ENCODE results near the gene CDH24. TPM values are rescaled to one million over a fixed set of nuclear protein-coding genes. Genes with fewer than 3 reads are reported as not detected.

CDH24 gene
- total and polyA plus RNA-seq, 9 of the 15 experiments (the other 6 are each of a cell fraction or from before 2014, with no cell fraction given), result 0.04 to 16.2 (median 4.9) TPM

- TF ChIP-seq, protein P1, sequence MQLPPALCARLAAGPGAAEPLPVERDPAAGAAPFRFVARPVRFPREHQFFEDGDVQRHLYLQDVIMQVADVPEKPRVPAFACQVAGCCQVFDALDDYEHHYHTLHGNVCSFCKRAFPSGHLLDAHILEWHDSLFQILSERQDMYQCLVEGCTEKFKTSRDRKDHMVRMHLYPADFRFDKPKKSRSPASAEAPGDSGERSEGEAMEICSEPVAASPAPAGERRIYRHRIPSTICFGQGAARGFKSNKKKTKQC (CRISPR knock-in tag; IDR thresholded peaks at IDR 0.05), result no peak
- TF ChIP-seq ELK3 (CRISPR knock-in tag; IDR thresholded peaks at IDR 0.05) (no peak), ZFX (CRISPR knock-in tag; IDR thresholded peaks at IDR 0.05) (no peak; the same call in 1 of the 2 replicates), POLR2G (IDR thresholded peaks at IDR 0.05; ENCODE audit: low read depth, low read length) (no peak), NR2C2 (CRISPR knock-in tag; IDR thresholded peaks at IDR 0.05) (no peak), NR2C2 (tag; IDR thresholded peaks at IDR 0.05) (no peak), NR2F6 (CRISPR knock-in tag; IDR thresholded peaks at IDR 0.05) (no peak), ZBED1 (IDR thresholded peaks at IDR 0.05) (no peak), ARID2 (IDR thresholded peaks at IDR 0.05) (peak; percentile 62; the same call in 1 of the 2 replicates)
- TF ChIP-seq, protein P2, sequence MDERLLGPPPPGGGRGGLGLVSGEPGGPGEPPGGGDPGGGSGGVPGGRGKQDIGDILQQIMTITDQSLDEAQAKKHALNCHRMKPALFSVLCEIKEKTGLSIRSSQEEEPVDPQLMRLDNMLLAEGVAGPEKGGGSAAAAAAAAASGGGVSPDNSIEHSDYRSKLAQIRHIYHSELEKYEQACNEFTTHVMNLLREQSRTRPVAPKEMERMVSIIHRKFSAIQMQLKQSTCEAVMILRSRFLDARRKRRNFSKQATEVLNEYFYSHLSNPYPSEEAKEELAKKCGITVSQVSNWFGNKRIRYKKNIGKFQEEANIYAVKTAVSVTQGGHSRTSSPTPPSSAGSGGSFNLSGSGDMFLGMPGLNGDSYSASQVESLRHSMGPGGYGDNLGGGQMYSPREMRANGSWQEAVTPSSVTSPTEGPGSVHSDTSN (CRISPR knock-in tag; IDR thresholded peaks at IDR 0.05; ENCODE audit: low read depth), result no peak
- TF ChIP-seq, protein P2 (tag; conservative IDR thresholded peaks at IDR 0.05; ENCODE audit: low read depth), result no peak
- TF ChIP-seq, protein P3, sequence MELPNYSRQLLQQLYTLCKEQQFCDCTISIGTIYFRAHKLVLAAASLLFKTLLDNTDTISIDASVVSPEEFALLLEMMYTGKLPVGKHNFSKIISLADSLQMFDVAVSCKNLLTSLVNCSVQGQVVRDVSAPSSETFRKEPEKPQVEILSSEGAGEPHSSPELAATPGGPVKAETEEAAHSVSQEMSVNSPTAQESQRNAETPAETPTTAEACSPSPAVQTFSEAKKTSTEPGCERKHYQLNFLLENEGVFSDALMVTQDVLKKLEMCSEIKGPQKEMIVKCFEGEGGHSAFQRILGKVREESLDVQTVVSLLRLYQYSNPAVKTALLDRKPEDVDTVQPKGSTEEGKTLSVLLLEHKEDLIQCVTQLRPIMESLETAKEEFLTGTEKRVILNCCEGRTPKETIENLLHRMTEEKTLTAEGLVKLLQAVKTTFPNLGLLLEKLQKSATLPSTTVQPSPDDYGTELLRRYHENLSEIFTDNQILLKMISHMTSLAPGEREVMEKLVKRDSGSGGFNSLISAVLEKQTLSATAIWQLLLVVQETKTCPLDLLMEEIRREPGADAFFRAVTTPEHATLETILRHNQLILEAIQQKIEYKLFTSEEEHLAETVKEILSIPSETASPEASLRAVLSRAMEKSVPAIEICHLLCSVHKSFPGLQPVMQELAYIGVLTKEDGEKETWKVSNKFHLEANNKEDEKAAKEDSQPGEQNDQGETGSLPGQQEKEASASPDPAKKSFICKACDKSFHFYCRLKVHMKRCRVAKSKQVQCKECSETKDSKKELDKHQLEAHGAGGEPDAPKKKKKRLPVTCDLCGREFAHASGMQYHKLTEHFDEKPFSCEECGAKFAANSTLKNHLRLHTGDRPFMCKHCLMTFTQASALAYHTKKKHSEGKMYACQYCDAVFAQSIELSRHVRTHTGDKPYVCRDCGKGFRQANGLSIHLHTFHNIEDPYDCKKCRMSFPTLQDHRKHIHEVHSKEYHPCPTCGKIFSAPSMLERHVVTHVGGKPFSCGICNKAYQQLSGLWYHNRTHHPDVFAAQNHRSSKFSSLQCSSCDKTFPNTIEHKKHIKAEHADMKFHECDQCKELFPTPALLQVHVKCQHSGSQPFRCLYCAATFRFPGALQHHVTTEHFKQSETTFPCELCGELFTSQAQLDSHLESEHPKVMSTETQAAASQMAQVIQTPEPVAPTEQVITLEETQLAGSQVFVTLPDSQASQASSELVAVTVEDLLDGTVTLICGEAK (IDR thresholded peaks at IDR 0.05), result no peak
- TF ChIP-seq, protein P3 (CRISPR knock-in tag; IDR thresholded peaks at IDR 0.05), result no peak
Measured at GRCh38 chr14:23068789-23069412, 11.6 kb upstream of the CDH24 start (continued).
